Type B pancreatic cell (in vitro differentiated cells): ENCODE data around the gene CABP4. TPM values are rescaled to one million over a fixed set of nuclear protein-coding genes. Genes with fewer than 3 reads are reported as not detected.
A peak's percentile ranks its signal among the peaks of the same experiment; 100 is the strongest.

Experiments used
- DNase-seq: peaks from one replicate; pipeline ENCODE4 v3.0.0; 2021; ENCODE audit warnings: mixed read lengths; ENCODE audit not compliant: unreplicated experiment; ENCODE audit errors: extremely low spot score
- H3K27ac Mint-ChIP-seq: 2 replicates; pipeline ENCODE4 v1.8.0; 2021; ENCODE audit warnings: mild to moderate bottlenecking, mixed read lengths
- H3K27me3 Mint-ChIP-seq: 2 replicates; pipeline ENCODE4 v1.8.0; 2021; ENCODE audit warnings: mixed read lengths
- H3K36me3 Mint-ChIP-seq: 2 replicates; pipeline ENCODE4 v1.8.0; 2021; ENCODE audit warnings: mixed read lengths
- H3K4me1 Mint-ChIP-seq: one replicate; pipeline ENCODE4 v1.8.0; 2021; ENCODE audit warnings: mixed read lengths; ENCODE audit not compliant: unreplicated experiment
- H3K4me3 Mint-ChIP-seq: 2 replicates; pipeline ENCODE4 v1.8.0; 2021; ENCODE audit warnings: mild to moderate bottlenecking, mixed read lengths
- H3K9me3 Mint-ChIP-seq: 2 replicates; pipeline ENCODE4 v1.8.0; 2021; ENCODE audit warnings: mixed read lengths
- CTCF ChIP-seq: fragments of 200-600 bp; sonication (generic); conservative IDR thresholded peaks from 2 replicates; pipeline ENCODE4 v1.5.0; 2021; ENCODE audit warnings: antibody characterized with exemption, mild to moderate bottlenecking
- total RNA-seq: library from RNA; stranded (reverse); gene quantifications from 2 replicates; pipeline ENCODE4 v1.2.1, GENCODE V29; 2021; ENCODE audit warnings: low replicate concordance

The CABP4 gene
- total RNA-seq, 1 donor from 2014 or later: not detected

GRCh38 chr11:67441098-67441563, 14.0 kb upstream of the CABP4 start:
- Mint-ChIP-seq H3K9me3 (no peaks in the 10 kb centered on the region), H3K27me3 (no peaks in the 10 kb centered on the region), H3K36me3 (no peaks in the 10 kb centered on the region), H3K4me3 (no peak overlapping the region), H3K27ac (no peak overlapping the region), H3K4me1 (peaks cover 3% of the 10 kb centered on the region)
- TF ChIP-seq CTCF: no peak
- DNase-seq: no peak

GRCh38 chr11:67441731-67442351, 13.3 kb upstream of the CABP4 start:
- DNase-seq: no peak
- no peaks in the 10 kb centered on the region for H3K9me3 Mint-ChIP-seq
- H3K36me3 Mint-ChIP-seq: no peaks in the 10 kb centered on the region
- H3K4me1 Mint-ChIP-seq: peaks cover 3% of the 10 kb centered on the region
- no peaks in the 10 kb centered on the region for H3K27me3 Mint-ChIP-seq
- H3K4me3 Mint-ChIP-seq: peak overlapping the region; percentile 88
- peak overlapping the region; percentile 84 for H3K27ac Mint-ChIP-seq
- no peak for TF ChIP-seq CTCF

- H3K36me3 Mint-ChIP-seq: no peaks in the 10 kb centered on the region
- no peak for DNase-seq
- H3K27ac Mint-ChIP-seq: peak overlapping the region; percentile 84
- peaks cover 3% of the 10 kb centered on the region for H3K4me1 Mint-ChIP-seq
- no peak for TF ChIP-seq CTCF
- no peaks in the 10 kb centered on the region for H3K9me3 Mint-ChIP-seq
- no peaks in the 10 kb centered on the region for H3K27me3 Mint-ChIP-seq
- peak overlapping the region; percentile 88 for H3K4me3 Mint-ChIP-seq
These were observed 12.4 kb upstream of the CABP4 start for GRCh38 chr11:67442504-67443404.

- peaks cover 3% of the 10 kb centered on the region for H3K4me1 Mint-ChIP-seq
- H3K4me3 Mint-ChIP-seq: peak overlapping the region; percentile 69
- no peaks in the 10 kb centered on the region for H3K27me3 Mint-ChIP-seq
- TF ChIP-seq CTCF: no peak
- peak overlapping the region; percentile 83 for H3K27ac Mint-ChIP-seq
- DNase-seq: no peak
- no peaks in the 10 kb centered on the region for H3K36me3 Mint-ChIP-seq
- H3K9me3 Mint-ChIP-seq: no peaks in the 10 kb centered on the region
These were observed 9.6 kb upstream of the CABP4 start for GRCh38 chr11:67445515-67445914.

- Mint-ChIP-seq H3K4me1 (no peaks in the 10 kb centered on the region), H3K36me3 (no peaks in the 10 kb centered on the region), H3K4me3 (no peak overlapping the region), H3K27me3 (no peaks in the 10 kb centered on the region), H3K9me3 (no peaks in the 10 kb centered on the region), H3K27ac (no peak overlapping the region)
- DNase-seq: no peak
- no peak for TF ChIP-seq CTCF
These were observed 6.9 kb upstream of the CABP4 start for GRCh38 chr11:67448220-67448609.
